HG03520 (cell line): ENCODE results near the gene KCTD2.
"Not testable (repeated sequence)": the region's sequence is repeated elsewhere in the genome, so short reads cannot be mapped to it uniquely, and the experiment has no call there.

ENCODE experiments used
- ATAC-seq: cut with Tn5 transposase; IDR thresholded peaks from one replicate; pipeline ENCODE4 v1.9.1; 2021; ENCODE audit warnings: mild to moderate bottlenecking, moderate library complexity; ENCODE audit not compliant: unreplicated experiment

Gene KCTD2

DNA sequence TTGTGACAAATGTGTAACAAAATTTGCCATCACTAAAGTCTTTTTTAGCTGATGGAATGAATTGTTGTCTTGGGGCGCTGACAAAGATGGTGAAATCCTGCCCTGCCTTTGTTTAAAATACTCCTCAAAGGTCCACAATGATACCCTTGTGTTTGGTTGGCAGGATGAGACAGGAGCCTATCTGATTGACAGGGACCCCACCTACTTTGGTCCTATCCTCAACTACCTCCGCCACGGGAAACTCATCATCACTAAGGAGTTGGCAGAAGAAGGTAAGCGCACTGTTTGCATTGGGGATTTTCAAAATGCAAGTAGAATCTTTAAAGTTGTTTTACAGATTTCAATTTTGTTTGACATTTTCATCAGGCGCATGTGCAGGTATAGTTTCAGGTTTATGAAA lies 2.0 kb downstream of the KCTD2 start:
- no peak for ATAC-seq

DNA sequence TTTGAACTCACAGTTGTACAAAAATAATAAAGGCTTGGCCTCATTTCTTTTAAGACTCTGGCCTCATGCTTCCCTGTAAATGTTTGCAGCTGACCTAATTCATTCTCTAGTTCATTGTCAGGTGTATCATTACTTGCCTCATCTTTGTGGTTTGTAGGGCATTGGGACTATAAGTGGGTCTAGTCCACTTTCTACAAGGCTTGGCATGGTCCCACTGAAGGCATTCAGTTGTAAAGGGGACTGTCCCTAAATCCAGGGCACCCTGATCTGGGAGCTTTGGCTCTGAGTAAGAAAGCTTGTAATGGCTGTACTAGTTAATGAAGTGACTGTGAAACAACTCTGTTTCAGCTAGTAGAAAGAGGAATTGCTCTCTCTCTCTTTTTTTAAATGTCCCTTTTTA lies 2.7 kb downstream of the KCTD2 start:
- ATAC-seq = no peak

DNA sequence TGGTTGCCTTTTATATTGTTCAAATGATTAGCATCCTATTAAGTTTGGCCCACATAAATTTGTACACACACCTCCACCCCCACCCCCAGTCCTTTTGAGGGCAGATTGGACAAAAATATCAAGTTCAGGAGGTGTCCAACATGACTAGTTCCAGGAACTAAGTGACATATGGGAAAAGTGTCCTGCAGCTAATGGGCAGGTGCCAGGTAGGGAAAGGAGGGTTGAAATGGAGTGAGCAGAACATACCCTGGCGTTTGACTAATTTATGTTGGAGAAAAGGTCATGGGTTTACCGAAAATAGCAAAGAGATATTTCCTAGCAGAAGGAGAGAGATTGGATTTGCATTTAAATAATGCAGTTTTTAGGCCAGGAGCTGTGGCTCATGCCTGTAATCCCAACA lies 4.9 kb downstream of the KCTD2 start:
- no peak for ATAC-seq

DNA sequence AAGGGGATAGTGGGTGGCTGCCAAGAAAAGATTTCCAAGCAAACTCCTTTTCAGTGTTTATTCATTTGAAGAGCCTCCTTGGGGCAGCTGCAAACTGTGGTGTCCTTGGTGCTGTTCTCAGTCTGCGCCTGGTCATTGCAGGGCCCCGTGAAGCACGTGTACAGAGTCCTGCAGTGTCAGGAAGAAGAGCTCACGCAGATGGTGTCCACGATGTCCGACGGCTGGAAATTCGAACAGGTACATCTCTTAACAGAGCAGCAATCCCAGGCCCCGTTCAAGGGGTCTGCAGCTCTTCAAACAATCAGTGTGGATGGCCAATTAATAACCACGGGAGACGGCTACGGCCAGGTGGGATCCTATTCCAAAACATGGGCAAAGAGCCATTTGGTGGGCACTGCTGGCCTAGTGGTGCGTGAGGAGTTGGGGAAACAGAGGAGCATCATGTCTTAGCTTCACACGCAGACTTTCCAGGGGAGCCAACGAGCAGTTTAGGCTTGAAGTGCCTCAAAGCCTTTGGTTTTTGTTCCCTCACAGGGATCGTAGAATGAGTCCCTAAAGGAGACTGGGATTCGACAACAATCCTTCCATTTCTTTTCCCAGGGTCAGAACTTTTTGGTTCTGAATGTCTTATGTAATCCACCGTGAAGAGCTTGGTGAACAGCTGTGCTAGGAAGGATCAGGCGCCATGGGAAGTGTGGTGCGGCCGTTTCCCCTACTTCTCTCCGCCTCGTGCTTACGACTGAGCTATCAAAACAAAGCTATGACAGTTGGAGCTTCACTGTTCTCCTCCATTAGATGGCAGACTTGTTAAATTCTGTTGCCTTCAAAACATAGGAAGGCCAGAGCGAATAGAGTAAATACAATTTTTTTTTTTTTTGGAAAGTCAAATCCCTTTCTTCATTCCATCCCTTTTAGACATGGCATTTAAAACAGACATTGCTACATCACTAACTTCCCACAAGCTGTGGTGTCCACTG lies 12.6 kb downstream of the KCTD2 start:
- no peak for ATAC-seq

DNA sequence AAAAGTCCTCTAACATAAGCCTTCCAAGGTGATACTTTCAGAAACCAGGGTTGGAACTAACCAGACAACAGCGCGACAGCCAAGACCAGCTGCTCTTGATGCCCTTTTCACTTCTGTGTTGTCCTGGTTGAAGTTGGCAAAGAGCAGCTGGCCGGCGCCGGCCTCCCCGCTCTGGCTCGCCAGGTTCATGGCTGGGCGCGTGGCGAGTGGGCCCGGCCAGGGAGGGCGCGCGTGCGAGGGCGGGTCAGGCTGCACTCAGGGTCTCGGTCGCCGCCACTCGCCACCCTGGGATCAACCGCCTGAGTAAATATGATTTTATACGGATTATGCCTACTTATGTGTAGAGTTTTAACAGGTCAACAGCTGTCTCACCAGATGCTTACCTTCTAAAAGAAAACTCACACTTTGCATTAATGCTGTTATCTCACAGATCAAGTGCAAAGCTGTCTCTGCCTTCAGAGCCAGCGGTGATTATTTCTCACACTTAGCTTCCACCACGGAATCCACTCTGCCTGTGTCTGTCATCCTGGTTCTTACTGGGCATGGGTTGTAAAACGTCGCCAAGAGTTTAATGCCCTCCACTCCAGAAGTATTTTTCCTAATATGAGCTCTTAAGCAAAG lies 13.5 kb downstream of the KCTD2 start:
- ATAC-seq = no peak

DNA sequence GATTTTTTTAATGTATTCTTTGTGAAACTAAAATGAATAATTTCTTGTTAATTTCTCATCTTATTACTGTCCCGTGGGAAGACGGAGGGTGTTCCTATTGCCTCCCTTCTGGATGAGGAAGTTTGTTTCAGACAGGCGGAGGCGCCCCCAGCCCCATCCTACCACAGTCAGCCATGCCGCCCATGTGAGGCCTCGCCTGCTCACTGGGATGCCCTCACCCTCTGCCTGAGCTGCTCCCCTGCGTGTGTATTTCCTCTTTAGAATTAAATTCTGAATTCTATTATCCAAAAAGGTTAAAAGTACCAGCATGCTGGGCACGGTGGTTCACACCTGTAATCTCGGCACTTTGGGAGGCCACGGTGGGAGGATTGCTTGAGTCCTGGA lies 14.0 kb downstream of the KCTD2 start:
- ATAC-seq = no peak

DNA sequence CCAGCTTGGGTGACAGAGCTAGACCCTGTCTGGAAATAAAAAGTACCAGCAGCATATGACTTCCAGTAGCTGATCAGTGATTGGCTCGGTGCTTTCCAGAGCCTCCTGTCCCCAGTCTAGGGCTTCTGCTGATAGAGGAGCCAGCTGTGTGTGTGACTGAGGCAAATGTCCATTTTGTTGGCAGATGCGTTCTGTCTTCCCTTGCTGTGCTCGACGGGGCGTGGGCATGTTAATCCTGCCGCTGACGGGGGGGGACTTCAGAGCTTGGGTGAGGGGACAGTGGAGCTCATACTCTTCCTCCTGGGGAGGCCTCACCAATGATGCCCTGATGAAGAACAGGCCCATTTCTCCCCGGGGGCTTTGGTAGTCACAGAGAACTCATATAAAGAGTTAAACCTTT lies 14.6 kb downstream of the KCTD2 start:
- ATAC-seq = no peak

DNA sequence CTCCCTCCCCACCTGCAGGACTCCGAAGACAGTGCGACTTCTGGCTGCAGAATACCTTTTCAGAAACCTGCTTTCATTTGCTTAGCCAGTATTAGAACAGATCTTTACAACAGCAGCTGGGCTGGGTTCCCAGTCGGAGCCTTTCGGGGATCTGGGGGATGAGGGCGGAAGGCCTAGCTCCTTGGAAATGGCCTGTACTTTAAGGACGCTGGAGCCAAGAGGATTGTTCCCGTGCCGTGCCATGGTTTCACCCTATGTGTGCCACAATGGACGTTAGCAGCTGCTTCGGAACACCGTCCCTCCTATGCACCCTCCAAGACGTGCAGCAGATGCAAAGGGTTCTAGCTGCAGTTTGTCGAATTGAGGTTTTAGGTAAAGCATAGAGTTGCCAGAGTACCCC lies 16.2 kb downstream of the KCTD2 start:
- no peak for ATAC-seq

DNA sequence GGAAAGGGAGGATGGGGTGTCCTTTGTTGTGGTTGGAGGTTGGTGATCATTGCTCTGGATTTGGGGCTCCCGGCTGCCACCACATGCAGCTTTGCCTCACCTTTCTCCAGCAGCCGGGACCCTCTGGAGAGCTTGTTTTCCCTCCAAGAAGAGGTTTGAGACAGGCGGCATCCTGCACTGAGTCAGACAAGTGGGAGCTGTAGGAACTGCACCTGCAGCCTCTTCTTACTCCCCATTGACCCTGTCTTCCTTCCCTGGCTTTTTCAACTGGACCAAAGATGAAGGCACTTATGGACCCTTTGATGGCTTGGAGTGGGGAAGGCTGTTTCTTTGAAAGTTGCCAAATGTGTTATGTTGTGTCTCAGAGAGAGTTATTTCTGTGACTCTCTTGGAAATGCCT lies 16.6 kb downstream of the KCTD2 start:
- ATAC-seq = no peak

DNA sequence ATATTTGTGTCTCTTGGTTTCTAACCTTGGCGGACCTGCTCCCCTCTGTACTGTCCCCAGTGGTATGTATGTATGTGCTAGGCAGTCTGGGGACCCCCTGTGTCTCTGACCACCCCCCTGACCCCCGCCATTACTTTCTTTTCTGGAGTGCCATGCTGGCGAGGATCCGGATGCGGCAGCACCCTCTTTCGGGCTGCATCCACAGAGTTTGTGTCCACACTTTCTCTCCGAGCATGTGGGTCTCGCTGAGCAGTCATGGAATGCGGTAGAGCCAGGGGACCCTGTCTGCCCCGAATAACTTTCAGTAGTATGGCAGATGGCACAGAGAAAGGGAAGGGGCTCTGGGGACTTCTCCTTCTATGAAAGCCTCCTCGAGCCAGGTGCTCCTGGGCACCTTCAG lies 17.0 kb downstream of the KCTD2 start:
- ATAC-seq = no peak

DNA sequence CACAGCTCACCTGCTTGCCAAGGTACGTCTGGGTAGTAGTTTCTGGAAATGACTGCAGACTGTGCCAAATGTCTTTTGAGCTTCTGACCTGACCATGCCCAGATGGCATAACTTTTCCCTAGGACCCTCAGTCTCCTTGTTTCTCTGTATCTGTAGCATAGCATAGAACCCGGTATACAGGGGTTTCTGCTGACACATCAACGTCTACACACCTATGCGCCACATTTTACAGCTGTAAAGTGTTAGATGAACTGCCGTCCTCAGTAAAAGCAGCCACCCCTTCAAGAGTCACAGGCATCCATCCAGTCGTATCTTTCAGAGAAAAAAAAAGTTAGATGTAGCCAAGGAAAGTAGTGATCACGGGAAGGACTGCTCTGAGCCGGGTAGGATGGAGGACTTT lies 17.4 kb downstream of the KCTD2 start:
- ATAC-seq = no peak

DNA sequence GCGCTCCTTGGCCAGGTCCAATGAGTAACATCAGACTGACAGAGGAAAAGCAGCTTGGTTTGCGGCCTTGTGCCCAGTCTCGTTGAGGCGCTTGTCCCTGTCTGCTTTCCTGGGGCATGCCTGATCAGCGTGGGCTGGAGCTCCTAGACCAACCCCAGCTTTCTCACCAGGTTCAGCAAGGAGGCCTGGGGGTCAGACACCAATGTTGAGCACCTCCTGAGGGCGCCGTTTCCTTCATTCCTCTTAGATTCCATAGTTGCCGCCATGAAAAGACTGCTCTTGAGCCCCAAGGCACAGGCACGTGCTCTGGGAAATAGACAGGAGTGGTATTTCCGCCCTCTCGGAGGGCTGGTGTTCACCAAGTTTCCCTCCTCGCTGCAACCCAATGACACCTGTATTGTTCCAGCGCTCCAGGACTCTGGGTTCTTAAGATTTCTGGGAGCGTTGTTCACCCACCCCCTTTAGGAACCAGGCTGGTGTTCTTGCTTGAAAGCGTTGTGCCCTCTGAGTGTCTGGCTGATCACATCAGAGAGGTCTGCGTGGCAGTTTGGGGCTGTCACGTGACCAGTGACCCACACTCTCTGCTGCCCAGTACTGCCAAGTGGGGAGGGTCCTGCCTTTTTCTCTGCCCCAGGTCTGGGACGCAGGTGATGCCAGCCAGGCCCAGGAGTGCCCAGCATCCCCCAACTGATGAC lies 18.0 kb downstream of the KCTD2 start:
- ATAC-seq = no peak

DNA sequence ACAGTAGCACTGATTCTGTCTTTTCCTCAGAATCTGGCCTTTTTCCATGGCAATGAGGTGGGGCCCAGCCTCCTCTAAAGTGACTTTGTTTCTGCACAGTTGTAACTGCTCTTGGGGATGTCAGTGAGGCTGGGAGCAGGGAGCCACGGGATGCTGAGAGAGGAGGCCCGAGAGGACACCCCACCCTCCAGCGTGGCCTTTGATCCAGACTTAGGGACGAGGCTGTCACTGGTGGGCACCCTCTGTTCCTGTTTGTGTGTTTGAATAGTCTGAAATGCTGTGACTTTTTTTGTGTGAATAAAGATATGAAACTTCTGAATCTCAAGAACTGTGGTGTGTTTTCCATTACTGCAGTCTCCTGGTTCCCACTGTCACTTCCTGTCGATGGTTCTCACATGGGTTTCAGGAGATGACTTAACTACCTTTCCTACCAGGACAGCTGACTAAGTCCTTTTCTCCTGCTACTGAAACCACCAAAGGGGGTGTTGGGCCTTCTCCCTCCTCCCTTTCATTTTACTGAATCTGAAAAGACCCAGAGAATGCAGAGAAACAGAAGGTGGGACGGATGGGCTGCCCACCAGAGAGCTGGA lies 18.6 kb downstream of the KCTD2 start:
- no peak for ATAC-seq

DNA sequence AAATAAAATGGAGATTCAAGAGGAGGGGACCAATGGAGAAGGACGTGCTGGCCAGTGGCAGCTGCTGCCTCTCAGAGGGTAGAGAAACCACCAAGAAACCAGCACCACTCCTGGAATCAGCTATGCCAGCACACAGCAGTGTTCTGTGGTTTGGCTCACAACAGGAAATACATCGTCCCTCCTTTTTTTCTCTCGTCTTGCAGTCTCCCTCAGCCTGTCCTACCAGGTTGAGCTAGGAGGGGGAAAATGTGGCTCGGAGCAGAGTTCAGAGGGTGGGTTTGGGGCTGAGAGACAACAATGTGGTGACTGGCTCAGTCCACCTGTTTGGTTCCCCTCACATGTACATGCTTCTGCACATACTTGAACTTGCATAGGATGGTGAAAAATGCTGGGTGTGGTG lies 20.8 kb downstream of the KCTD2 start:
- no peak for ATAC-seq

DNA sequence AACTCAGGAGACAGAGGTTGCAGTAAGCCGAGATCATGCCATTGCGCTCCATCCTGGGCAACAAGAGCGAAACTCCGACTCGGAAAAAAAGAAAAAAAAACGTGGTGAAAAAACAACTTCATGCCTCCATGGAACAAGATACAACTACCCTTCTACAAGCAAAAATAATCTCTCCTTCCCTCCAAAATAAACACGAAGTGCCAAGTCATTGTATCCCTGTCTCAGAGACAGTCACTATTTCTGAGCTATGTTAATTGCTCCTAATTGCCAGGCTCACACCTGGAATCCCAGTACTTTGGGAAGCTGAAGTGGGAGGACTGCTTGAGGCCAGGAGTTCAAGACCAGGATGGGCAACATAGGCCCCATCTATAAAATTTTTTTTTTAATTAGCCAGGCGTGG lies 21.7 kb downstream of the KCTD2 start:
- no peak for ATAC-seq

DNA sequence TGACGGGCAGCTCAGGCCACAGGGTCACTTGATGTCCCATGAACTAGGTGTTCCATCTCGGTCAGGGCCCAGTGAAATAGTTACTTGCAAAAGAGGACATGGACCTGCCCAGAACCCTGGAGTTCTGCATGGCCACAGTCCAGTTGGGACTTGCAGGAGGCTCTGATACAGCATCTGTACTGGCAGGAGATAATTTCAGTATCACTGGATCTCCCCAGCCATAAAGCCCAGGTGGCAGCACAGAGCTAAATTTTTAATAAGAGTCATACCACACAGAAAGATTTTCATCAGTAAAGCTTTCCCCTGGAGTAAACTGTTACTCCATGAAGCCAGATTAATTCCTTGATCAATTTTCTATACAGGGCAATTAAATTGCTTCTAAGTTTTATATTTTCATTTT lies 22.8 kb downstream of the KCTD2 start:
- ATAC-seq = no peak

DNA sequence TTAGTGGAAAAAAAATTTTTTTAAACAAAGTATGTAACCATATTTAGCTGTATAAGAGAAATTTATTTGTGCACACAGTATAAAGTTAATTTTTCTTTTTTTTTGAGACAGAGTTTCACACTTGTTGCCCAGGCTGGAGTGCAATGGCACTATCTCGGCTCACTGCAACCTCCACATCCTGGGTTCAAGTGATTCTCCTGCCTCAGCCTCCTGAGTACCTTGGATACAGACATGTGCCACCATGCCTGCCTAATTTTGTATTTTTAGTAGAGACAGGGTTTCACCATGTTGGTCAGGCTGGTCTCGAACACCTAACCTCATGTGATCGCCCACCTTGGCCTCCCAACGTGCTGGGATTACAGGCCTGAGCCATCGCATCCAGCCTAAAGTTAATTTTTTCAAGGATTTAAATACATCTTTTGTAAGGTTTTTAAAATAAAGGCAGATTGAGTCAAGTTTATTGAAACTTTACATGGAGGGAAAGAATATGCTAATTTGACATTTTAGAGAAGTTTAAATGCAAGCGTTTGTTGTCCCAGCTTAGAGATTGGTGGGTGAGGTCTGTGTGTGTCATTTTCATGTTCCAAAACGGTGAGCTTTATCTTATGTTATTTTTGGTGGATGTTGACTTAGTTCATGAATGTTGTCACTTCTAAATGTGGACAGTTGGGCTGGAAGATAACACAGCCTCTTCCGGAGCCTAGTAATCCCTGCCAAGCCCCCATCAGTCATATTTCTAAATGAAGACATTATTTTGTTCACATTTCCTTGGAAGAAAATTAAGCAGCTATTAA lies 24.6 kb downstream of the KCTD2 start:
- not testable (repeated sequence) for ATAC-seq

DNA sequence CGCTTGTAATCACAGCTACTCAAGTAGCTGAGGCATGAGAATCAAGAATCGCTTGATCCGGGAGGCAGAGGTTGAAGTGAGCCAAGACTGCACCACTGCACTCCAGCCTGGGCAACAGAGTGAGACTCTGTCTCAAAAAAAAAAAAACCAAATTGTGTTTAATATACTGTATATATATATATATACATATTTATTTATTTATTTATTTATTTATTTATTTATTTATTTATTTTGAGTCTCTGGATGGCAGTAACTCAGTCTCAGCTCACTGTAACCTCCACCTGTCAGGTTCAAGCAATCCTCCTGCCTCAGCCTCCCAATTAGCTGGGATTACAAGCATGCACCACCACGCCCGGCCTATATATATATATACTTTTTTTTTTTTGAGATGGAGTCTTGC lies 25.9 kb downstream of the KCTD2 start:
- not testable (repeated sequence) for ATAC-seq

DNA sequence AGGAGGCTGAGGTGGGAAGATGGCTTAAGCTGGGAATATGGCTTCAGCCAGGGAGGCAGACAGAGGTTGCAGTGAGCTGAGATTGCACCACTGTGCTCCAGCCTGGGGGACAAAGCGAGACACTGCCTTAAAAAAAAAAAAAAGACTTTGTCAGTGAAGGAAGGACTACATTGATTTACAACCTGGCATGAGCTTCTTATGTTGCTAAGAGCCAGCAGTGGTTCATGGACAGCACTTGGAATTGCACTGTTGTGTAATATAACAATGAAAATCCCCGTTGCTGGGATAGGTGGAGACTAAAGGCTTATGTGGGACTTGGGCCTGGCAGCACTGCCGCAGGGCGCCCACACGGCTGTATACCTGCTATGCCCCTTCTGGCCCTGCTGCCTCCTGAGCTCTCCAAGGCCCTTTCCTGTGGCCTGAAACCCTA lies 26.6 kb downstream of the KCTD2 start:
- ATAC-seq = no peak

DNA sequence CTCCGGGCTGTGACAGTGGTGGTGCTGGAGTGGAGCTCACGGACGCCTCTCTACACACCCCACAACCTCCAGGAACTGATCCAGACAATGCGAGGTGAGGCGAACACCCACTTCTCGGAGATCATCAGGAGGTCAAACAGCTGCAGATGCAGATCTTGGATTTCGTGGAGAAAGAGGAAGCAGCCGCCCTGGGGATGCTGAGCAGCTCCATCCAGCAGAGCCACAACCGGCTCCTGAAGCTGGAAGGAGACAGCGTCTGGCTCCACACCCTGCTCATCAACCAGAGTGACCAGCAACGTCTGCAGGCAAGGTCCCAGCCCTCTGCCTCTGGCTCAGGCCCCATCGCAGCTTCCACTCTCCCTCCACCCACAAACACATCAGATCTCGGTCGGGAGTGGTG lies 27.5 kb downstream of the KCTD2 start:
- no peak for ATAC-seq
